Measurements from ENCODE around the gene SEZ6L2. TPM values are rescaled to one million over a fixed set of nuclear protein-coding genes. Genes with fewer than 3 reads are reported as not detected.
"Not testable (repeated sequence)": the region's sequence is repeated elsewhere in the genome, so short reads cannot be mapped to it uniquely, and the experiment has no call there.

Gene SEZ6L2
- polyA plus RNA-seq, 1 experiment = 19.3 TPM

- DNase-seq (ENCODE audit: low read depth) = no peak
- ChIA-PET CTCF (interaction anchor here (0.6 kb wide), 2 partner anchors 24 to 202 kb away, joined by 3 to 4 read pairs; no protein-coding TSS in a partner anchor), POLR2A (no interaction called here)
- Histone ChIP-seq H3K4me3 (ENCODE audit: low read depth, low read length) (no peak overlapping the region), H3K27me3 (ENCODE audit: control insufficient read depth, insufficient read depth, low read length) (no peaks in the 10 kb centered on the region), H3K36me3 (ENCODE audit: control insufficient read depth, insufficient read depth, low read length) (peaks cover 1% of the 10 kb centered on the region; the same call in 1 of the 2 replicates)
- TF ChIP-seq, protein P1, sequence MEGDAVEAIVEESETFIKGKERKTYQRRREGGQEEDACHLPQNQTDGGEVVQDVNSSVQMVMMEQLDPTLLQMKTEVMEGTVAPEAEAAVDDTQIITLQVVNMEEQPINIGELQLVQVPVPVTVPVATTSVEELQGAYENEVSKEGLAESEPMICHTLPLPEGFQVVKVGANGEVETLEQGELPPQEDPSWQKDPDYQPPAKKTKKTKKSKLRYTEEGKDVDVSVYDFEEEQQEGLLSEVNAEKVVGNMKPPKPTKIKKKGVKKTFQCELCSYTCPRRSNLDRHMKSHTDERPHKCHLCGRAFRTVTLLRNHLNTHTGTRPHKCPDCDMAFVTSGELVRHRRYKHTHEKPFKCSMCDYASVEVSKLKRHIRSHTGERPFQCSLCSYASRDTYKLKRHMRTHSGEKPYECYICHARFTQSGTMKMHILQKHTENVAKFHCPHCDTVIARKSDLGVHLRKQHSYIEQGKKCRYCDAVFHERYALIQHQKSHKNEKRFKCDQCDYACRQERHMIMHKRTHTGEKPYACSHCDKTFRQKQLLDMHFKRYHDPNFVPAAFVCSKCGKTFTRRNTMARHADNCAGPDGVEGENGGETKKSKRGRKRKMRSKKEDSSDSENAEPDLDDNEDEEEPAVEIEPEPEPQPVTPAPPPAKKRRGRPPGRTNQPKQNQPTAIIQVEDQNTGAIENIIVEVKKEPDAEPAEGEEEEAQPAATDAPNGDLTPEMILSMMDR (IDR thresholded peaks at IDR 0.05; ENCODE audit: insufficient read depth, low read depth, low read length) = no peak
Measured at GRCh38 chr16:29910819-29911675, 11.7 kb upstream of the SEZ6L2 start.

DNA sequence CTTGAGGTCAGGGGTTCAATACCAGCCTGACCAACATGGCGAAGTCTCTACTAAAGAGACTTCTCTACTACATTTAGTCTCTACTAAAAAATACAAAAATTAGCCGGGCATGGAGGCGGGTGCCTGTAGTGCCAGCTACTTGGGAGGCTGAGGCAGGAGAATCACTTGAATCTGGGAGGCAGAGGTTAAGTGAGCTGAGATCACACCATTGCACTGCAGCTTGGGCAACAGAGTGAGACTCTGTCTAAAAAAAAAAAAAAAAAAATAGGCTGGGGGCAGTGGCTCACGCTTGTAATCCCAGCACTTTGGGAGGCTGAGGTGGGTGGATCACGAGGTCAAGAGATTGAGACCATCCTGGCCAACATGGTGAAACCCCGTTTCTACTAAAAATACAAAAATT, 10.5 kb upstream of the SEZ6L2 start:
- DNase-seq (ENCODE audit: low read depth); POLR2A ChIA-PET; H3K36me3 ChIP-seq (ENCODE audit: control insufficient read depth, insufficient read depth, low read length); H3K27me3 ChIP-seq (ENCODE audit: control insufficient read depth, insufficient read depth, low read length); H3K4me3 ChIP-seq (ENCODE audit: low read depth, low read length): not testable (repeated sequence)
- CTCF ChIA-PET = interaction anchor here (1.2 to 2.4 kb wide), 3 partner anchors 10 to 62 kb away, joined by 3 to 9 read pairs (median 4); partner anchors contain the start of genes ASPHD1 and SEZ6L2

DNA sequence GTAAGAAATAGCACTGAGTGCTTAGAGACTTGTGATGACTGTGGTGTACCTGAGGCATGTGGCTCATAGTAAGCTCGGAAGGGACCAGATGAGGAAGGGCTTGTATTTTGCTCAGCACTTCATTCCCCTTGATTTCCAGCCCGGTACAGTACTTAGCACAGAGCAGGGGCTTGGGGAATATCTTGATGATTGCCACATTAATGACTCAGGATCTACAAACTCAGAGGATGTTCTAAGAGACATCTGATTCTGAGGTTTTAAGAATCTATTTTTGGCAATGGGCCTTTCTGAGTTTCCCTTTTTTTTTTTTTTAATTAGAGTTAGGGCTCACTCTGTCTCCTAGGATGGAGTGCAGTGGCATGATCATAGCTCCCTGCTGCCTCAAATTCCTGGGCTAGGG, 10.0 kb upstream of the SEZ6L2 start:
- POLR2A ChIA-PET = interaction anchor here (0.6 kb wide), 1 partner anchor 17 kb away, joined by 15 read pairs; no protein-coding TSS in a partner anchor

DNA sequence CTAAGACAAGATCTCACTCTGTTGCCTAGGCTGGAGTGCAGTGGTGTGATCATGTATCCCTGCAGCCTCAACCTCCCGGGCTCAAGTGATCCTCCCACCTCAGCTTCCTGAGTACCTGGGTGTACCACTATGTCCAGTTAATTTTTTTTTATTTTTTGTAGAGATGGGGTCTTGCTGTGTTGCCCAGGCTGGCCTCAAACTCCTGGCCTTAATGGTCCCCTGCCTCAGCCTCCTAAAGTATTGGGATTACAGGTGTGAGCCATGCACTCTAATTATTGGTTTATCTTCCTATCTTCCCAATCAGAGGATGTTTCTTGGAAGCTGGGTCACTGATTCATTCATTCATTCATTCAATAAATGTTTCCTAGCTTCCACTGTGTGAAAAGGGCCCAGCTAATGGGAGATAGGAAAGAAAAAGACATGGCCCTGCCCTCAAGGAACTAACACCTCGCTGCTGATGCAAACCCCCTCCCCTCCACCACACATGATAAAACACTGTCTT, 9.4 kb upstream of the SEZ6L2 start:
- Histone ChIP-seq H3K36me3 (ENCODE audit: control insufficient read depth, insufficient read depth, low read length) (peaks cover 1% of the 10 kb centered on the region; the same call in 1 of the 2 replicates), H3K4me3 (ENCODE audit: low read depth, low read length) (no peak overlapping the region), H3K27me3 (ENCODE audit: control insufficient read depth, insufficient read depth, low read length) (no peaks in the 10 kb centered on the region)
- POLR2A ChIA-PET = interaction anchor here (0.5 kb wide), 1 partner anchor 208 kb away, joined by 11 read pairs; no protein-coding TSS in a partner anchor
- CTCF ChIA-PET = interaction anchor here (0.6 to 2.4 kb wide), 5 partner anchors 9 to 61 kb away, joined by 3 to 9 read pairs (median 4); partner anchors contain the start of genes ASPHD1 and SEZ6L2
- TF ChIP-seq, protein P1 (IDR thresholded peaks at IDR 0.05; ENCODE audit: insufficient read depth, low read depth, low read length) = no peak
- no peak for DNase-seq (ENCODE audit: low read depth)

More for the DNA sequence above, 10.0 kb upstream of the SEZ6L2 start:
- CTCF ChIA-PET = interaction anchor here (0.6 to 2.4 kb wide), 4 partner anchors 10 to 61 kb away, joined by 3 to 9 read pairs (median 6); partner anchors contain the start of genes ASPHD1 and SEZ6L2
- Histone ChIP-seq H3K27me3 (ENCODE audit: control insufficient read depth, insufficient read depth, low read length) (no peaks in the 10 kb centered on the region), H3K4me3 (ENCODE audit: low read depth, low read length) (no peak overlapping the region), H3K36me3 (ENCODE audit: control insufficient read depth, insufficient read depth, low read length) (peaks cover 2% of the 10 kb centered on the region; the same call in 1 of the 2 replicates)
- TF ChIP-seq, protein P1 (IDR thresholded peaks at IDR 0.05; ENCODE audit: insufficient read depth, low read depth, low read length) = no peak
- no peak for DNase-seq (ENCODE audit: low read depth)

DNA sequence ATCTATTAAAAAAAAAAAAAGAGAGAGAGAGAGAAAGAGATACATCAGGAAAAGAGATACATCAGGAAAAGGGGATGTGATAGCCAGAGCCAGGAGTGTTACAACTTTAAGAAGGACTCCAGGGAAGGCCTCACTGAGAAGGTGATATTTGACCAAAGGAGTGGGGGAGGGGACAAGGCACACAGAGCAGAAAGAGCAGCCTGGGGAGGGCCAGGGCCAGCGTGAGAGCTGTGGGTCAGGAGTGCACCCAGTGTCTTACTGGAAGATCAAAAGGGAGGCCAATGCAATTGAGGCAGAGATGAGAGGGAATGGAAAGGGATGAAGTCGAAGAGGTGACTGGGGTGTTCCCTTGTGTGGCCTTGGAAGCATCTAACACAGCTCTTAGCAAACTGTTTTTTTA, 8.6 kb upstream of the SEZ6L2 start:
- CTCF ChIA-PET = interaction anchor here (1.1 to 2.4 kb wide), 2 partner anchors 8 to 10 kb away, joined by 3 to 9 read pairs; partner anchors contain the start of genes ASPHD1 and SEZ6L2
- no peak for DNase-seq (ENCODE audit: low read depth)
- TF ChIP-seq, protein P1 (IDR thresholded peaks at IDR 0.05; ENCODE audit: insufficient read depth, low read depth, low read length) = no peak
- Histone ChIP-seq H3K27me3 (ENCODE audit: control insufficient read depth, insufficient read depth, low read length) (no peaks in the 10 kb centered on the region), H3K4me3 (ENCODE audit: low read depth, low read length) (no peak overlapping the region), H3K36me3 (ENCODE audit: control insufficient read depth, insufficient read depth, low read length) (peaks cover 1% of the 10 kb centered on the region; the same call in 1 of the 2 replicates)
- POLR2A ChIA-PET = no interaction called here
